ENCODE data around the gene SNED1.

The SNED1 gene

GRCh38 chr2:241073166-241074064 lies 75.0 kb downstream of the SNED1 start:
- H3K27ac ChIP-seq: no peak overlapping the region
- no peak for TF ChIP-seq CTCF (conservative IDR thresholded peaks at IDR 0.05)

- H3K27ac ChIP-seq: no peak overlapping the region
Measured at GRCh38 chr2:241074065-241074818, 75.8 kb downstream of the SNED1 start.

GRCh38 chr2:241074901-241075540 lies 76.6 kb downstream of the SNED1 start:
- no peak for TF ChIP-seq CTCF (conservative IDR thresholded peaks at IDR 0.05)
- no peak overlapping the region for H3K27ac ChIP-seq

More at GRCh38 chr2:241074065-241074818, 75.8 kb downstream of the SNED1 start:
- TF ChIP-seq CTCF (conservative IDR thresholded peaks at IDR 0.05): no peak

- peak overlapping the region; percentile 36 for H3K27ac ChIP-seq
- no peak for TF ChIP-seq CTCF (conservative IDR thresholded peaks at IDR 0.05)
Measured at GRCh38 chr2:241080405-241081189, 82.2 kb downstream of the SNED1 start.

DNA sequence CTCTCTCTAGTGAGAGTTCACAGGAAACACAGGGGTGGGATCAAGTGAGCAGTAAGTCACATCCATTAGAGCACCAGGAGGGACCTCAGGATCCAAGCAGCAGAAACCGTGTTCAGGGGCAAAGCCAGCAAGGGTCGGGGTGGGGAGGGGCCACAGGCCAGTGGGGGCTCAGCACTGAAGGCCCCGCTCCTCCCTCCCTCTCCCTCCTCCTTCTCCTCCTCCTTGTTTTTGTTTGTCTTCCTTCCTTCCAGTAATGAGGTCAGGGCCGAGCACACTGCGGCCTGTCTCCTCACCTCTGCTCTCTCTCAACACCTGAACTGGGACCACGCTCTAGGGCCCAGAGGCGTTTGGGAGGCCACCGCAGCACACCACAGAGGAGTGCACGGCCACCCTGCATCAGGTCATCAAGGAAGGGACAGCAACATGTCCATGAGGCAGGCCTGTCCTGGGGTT lies 82.8 kb downstream of the SNED1 start:
- TF ChIP-seq CTCF (conservative IDR thresholded peaks at IDR 0.05): no peak
- H3K27ac ChIP-seq: peak overlapping the region; percentile 36

DNA sequence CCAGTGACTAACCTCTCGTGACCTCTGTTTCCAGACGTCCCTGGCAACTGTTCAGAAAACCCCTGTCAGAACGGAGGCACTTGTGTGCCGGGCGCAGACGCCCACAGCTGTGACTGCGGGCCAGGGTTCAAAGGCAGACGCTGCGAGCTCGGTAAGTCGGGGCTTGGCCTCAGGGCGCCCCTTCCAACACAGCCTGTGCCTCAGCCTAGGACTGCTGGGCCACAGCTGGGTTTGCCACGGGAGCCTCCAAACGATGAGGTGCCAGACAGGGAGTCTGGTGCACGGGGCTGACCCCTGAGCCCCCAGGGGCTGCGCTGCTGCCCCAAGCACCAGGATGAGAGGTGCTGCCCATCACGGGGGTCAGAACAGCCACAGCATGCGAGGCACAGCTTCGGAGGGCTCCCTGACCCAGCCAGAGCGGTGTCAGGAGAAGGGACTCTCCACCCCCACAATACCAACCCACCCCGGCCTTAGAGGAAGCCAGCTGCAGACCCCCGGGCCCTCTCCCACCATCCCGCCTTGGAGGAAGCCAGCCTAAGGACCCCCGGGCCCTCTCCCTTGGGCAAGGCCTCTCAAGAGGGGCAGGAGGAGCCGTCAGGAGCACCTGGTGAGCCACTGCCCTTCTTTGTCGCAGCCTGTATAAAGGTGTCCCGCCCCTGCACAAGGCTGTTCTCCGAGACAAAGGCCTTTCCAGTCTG lies 83.4 kb downstream of the SNED1 start:
- TF ChIP-seq CTCF (conservative IDR thresholded peaks at IDR 0.05): no peak

More for the DNA sequence above, 83.4 kb downstream of the SNED1 start:
- H3K27ac ChIP-seq: peak overlapping the region; percentile 36; the same call in 1 of the 2 replicates
